T-helper 22 cell (primary cell): ENCODE results near the gene SLC2A10.

Experiments
- DNase-seq: peaks from one replicate; pipeline ENCODE4 v3.0.0-alpha.2; 2020; ENCODE audit warnings: low read depth

Gene SLC2A10

GRCh38 chr20:46770330-46771194, 61.1 kb downstream of the SLC2A10 start:
- no peak for DNase-seq

- DNase-seq, result no peak
These were observed 61.7 kb downstream of the SLC2A10 start for GRCh38 chr20:46771195-46771588.

DNA sequence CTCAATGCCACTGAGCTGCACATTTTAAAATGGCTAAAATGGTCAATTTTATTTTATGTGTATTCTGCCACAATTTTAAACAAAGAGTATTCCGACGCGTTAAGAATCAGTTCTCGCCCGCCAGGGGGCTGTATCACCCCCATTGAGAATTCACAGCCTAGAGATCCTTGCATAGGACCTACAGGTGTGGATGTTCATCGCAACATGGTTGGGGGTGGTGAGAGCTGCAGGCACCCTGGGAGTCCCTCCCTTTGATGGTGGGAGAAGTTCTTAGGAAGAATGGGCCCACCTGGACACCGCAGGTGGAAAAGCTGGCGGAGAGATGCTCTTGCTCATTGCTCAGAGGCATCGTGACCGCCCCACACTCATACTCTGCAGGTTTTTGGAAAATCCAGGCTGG, 63.5 kb downstream of the SLC2A10 start:
- DNase-seq, result no peak

DNA sequence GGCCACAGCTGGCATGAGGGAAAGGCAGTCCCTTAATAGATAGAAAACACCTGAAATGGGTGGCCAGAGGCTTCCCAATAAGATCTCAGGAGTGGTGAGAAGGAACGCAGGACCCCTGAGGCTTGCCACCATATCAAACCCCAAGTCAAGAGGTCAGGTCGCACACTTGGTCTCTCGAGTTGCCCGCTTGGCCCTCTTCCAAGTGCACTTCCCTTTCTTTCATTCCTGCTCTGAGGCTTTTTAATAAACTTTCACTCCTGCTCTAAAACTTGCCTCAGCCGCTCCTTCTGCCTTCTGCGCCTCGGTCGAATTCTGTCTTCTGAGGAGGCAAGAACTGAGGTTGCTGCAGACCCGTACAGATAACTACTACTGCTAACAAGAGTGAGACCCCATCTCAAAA, 64.2 kb downstream of the SLC2A10 start:
- DNase-seq, result no peak

DNA sequence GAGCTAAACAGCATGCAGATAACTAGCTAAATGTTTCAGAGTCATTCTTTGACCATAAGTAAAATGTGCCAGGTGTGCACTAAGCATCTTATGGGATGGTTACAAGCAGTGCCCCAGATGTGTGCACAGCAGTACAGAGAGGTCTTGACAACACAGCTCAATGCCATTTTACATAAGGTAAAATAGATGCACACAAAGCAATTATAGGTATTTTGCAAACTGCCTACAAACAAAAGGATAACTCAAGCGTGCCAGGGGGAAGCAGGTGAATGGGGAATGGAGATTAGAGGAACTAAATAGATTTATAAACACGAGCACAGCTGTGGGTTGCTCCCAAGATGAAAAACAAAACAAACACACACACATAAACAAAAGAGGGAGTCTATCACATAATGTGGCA, 64.8 kb downstream of the SLC2A10 start:
- DNase-seq, result no peak

DNA sequence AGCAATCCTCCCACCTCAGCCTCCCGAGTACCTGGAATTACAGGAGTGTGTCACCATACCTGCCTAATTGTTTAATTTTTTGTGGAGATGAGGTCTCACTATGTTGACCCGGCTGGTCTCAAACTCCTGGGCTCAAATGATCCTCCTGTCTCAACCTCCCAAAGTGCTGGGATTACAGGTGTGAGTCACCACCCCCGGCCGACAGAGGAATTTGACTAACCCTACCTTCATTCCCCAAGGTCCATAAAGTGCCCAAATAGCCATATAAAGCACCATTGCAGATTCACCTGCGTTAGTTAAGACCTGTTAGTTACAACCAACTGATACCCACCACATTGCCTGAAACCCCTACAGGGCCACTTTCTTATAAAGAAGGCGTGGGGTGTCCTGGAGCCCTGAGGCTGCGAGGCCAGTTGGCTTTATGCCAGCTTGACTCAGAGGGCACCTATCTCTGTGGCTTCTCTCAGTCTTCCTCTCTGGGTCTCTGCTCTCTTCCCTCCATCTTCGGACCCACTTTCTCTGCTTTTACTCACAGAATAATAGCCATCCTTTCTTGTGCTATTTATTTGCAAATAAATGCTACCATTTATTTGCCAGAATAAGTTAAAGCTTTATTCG, 65.6 kb downstream of the SLC2A10 start:
- DNase-seq, result no peak

GRCh38 chr20:46775806-46776205, 66.4 kb downstream of the SLC2A10 start:
- DNase-seq, result no peak

DNA sequence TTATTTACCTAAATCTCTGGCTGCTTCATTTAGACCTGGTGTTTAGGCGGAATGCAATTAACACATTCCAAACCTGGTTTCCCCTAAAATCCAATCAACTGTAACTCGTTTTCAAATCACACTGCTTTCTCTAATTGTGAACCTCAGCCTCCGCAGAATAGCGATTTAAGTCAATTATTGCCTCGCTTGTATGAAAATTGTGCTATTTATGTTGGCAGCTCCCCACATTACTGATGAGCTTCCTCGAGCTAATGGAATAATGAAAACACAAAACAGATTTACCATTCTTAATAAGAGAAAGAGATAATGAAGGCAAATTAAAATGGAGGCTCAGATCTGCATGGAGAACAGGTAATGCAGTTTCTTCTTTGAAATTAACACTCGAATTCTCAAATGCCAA, 67.9 kb downstream of the SLC2A10 start:
- no peak for DNase-seq

DNA sequence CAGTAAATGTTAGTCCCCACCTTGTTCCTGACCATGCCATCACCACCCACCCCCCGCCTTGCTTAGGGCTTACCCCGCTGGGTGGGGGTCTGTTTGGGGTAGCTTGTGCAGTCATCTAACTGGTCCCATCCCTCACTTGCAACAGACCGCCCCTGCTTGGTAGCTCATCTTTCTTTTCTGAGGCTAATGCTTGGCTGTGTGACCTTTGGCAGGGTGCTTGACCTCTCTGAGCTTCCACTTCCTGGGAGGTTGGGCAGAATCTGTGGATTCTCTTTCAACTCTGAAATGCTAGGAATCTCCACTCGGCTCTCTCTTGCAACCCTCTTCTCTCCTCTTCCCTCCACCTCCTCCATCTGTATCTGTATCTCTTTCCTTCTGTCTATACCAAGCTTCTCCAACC, 70.4 kb downstream of the SLC2A10 start:
- no peak for DNase-seq

DNA sequence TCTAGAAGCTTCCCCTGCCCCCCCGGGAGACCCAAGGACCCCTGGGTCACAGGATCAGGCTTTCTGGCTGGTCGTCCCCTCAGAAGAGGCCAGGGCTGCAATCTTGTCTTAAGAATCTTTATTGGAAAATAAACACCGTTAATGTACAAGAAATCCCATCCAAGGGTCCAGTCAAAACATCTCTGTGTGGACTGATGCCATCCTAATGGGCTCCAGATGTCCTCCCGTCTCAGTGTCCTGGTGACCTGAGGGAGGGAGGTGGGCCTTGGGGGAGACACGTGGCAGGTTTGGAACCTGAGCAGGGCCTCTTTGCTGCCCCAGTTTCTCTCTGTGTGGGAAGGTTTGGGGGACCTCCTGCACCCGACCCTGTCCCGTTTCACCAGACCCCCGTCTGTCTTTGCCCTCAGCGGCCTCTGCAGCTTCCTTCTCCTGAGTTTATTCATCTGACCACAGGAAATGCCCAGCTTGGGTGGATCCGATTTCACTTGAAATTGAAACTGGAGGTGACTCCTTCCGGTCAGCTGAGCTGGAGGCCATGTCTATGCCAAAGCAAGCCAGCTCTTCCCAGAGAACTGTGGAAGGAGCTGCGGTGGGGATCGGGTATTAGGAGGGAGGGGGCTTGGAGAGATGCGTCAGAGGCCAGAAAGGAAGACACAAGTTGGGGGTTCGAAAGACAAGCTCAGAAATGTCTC, 75.1 kb downstream of the SLC2A10 start:
- DNase-seq, result no peak
